ENCODE results near the gene IL1R2.
"Not testable (repeated sequence)": the region's sequence is repeated elsewhere in the genome, so short reads cannot be mapped to it uniquely, and the experiment has no call there.

The IL1R2 gene

DNA sequence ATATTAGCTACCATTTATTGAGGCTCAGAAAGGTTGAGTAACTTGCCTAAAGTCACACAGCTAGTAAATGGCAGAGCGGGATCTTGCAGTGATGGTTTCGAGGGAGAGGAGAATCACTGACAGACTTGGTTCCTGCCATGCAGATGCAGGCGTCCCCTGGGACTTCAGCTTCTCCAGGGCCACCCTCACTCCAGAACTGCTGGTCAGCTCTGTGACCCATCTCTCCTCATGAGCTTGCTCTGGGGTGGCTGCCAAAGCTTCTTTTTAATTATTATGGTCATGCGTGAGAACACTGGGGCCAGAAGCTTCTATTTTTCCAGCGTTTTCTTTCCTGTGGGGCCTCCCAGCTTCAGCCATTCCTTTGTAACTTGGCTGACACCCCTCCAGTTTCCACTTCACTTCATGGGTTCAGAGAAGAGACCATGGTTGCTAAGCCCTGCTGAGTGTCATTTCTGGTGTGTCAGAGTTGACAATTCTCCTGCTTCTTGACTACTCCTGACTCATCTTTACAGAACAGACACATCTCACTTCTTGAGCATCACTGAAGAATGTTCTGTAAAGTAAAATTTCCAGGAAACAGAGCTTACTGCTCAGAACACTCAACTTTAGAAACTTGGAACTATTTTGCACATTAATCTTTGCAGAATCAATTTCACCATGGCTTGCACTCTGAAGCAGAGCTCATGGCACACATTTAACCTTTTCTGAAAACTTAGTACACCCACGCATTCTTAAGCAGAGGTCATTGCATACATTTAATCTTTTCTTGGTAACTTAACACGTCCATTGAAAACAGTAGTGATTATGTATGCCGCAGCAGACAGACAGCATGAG, 70.4 kb downstream of the IL1R2 start:
- DNase-seq (ENCODE audit: low spot score), result no peak

DNA sequence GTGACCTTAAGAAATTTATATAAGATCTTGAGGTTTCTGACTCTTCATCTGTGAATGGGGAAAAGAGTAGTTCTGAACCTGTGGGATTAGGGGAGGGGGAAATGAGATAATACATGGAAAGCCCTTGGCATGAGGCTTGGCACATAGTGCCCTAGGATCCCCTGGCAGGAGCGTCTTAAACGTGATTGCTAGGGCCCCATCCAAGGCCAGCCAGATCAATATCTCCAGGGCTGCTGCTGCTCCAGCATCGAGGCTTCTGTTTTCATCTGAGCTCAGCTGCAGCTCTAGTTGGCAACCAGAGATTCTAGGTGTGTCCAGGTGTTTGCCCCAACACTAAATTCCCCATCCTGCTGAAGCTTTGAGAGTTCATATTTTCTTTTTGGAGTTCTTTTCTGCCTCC, 71.0 kb downstream of the IL1R2 start:
- no peak for DNase-seq (ENCODE audit: low spot score)

DNA sequence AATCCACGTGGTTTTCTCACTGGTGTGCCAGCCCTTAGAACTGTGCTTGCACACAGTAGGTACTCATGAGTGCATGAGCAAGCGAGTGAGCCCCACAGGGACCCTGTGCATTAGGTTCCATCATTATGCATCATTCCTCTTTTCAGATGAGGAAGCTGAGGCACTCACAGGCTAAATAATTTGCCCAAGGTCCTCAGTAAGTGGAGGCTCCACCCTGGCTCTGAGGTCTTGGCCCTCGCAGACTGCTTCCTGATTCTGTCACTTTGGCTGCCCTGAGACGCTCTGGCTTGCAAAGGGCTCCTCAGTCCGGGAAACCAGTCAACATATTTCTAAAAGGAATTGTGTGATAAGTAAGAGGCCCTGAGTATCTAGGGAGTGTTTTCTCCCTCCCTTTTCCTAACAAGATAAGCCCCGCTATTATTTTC, 71.7 kb downstream of the IL1R2 start:
- DNase-seq (ENCODE audit: low spot score), result no peak

DNA sequence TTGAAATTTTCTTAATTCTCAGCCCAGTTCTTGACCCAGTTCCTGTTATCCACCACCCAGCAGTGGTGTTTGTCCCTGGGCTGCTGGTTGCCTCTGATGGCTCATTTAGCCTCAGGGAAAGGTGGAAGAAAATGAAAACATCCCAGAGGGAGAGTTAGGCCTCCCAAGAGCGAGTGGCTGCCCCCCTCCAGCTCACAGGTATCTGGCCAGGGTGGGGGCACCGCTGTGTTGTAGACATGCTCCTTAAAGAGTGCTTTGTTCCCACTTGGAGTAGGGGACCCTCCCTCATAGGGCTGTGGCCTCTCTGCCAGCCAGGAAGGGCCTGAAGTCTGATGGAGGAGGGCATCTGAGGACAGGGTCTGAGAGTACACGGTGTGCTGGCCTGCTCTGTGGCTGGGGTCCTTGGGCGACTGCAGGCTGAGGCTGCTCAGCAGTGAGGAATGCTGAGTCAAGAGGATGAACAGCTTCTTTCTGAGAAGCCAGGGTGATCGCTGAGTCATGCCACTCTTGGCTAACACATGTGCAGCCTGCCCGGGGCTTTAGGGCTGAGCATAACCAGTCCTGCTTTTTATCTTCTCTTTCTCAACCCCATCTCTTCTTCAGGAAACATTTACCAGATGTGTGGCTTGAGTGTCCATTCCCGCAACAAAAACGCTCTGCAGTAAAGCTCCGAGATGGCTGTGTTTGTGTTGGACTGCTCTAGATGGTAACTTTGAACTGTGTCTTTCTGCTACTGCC, 72.3 kb downstream of the IL1R2 start:
- peak; percentile 89 for DNase-seq (ENCODE audit: low spot score)

DNA sequence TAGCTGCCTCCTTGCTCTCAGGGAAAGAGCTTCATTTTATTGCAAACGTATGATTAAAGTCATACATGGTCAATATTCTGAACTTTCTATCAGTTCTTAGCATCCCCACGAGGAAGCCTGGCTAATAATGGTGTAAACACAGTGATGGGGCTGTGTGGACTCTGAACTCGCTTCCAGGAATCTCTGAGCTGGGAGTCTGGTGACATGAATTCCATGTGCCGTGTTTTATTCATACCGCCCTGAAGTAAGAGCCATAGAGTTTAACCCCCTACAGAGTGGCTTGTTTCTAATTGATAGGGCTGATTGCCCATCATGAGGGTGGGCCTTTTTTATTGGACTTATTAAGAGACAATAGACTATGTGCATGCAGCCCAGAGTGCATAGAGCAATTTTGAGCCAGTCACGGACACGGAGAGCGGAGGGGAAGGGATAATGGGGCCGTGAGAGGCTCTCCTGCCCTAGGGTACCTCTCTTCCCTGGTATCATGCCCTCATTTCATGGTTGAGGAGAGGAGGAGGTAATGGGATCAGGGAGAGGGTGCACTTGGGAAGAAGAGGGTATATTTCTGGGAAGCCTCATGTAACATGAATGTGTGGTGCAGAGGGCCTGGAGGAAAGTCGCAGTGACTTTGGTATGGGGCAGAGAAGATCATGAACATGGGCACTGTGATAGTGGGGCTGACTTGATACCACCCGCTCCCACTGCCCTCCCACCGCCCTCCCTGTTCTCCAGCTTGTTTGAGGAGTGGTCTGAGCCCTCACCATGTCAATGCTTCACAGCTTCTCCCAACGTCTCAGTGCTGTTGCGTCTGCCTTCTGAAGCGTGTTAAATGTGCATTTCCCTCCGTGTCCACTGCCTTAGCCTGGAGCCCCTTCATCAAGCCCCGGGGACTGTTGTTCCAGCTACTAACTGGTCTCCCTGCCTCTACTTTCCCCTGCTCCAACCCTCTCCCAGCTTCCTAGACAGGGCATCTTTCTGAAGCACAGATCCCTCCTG, 73.2 kb downstream of the IL1R2 start:
- no peak for DNase-seq (ENCODE audit: low spot score)

DNA sequence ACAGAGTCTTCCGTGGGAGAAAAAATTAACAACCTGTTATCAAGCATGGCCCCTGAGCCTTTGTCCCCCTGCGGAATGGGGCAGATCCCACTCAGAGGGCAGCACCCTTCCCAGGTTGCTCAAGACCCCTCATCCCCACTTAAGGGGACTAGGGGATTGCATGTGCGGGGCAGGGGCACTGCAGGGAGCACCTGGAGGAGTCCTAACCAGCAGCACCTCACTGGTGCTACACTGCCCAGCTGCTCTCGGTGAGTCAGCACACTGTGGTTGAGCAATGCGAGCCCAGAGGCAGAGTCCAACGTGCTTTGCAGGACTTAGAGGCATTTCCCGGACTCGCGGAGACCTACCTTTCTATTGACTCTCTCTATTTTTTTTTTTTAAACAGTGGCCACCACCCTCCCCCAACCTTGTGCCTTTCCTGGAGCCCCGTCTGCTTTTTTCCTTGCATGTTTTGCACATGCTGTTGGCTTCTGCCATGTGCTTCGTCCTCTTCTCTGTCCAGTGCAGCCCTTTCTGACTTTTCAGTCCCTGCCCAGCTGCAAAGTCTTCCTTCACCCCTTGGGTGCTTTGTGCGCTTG, 74.0 kb downstream of the IL1R2 start:
- no peak for DNase-seq (ENCODE audit: low spot score)

DNA sequence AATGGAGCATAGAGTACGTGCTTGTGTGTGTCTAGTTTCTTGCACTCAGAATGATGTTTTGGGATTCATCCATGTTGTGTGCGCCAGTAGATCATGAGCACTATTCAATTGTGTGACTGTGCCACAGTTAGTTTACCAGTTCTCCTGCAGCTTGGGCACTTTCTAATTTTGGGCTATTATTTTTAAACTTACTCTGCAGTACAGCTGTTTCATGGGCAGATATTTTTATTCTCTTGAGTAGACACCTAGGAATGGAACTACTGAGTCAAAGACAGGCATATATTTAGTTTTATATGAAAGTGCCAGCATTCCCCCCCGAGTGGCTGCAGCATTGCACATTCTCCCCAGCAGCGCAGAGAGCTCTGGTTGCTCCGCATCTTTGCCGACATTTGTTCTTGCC, 74.8 kb downstream of the IL1R2 start:
- no peak for DNase-seq (ENCODE audit: low spot score)

DNA sequence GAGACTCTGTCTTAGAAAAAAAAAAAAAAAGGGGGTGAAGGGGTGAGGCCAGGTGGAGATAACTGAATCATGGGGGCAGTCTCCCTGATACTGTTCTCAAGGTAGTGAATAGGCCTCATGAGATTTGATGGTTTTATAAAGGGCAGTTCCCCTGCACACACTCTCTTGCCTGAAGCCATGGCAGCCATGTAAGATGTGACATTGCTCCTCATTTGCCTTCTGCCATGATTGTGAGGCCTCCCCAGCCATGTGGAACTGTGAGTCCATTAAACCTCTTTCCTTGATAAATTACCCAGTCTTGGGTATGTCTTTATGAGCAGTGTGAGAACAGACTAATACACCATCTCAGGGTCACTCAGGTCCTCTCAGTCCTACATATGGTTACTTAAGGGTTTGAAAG, 76.4 kb downstream of the IL1R2 start:
- DNase-seq (ENCODE audit: low spot score), result not testable (repeated sequence)

DNA sequence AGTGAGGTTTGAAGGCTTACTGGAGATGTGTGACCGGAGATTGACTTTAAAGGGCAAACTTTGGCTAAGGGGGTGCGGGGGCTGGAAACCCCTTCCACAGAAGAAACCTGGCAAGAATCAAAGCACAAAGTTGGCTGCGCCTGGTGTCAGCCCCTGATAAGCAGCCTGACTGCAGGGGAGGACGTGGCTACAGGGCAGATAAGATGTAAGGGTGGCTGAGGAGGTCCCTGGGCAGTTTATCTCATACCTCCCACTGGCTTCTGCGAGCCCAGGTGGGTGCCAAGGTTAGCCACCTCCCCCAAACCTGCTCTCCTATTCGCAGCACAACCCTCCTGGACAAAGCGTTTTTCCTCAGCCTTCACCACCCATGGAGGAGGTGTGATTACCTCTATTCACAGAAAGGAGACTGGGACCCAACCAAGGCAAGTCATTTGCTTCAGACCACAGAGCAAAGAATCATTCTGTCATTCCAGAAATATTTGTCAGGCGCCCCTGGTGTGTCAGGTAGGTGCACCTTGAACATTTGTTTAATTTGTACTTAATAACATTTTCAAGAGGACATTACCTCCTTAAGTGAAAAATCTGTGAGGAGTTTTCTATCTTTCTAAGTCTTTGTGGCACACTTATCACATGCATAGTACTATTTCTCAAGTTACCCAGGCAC, 77.7 kb downstream of the IL1R2 start:
- DNase-seq (ENCODE audit: low spot score), result no peak

DNA sequence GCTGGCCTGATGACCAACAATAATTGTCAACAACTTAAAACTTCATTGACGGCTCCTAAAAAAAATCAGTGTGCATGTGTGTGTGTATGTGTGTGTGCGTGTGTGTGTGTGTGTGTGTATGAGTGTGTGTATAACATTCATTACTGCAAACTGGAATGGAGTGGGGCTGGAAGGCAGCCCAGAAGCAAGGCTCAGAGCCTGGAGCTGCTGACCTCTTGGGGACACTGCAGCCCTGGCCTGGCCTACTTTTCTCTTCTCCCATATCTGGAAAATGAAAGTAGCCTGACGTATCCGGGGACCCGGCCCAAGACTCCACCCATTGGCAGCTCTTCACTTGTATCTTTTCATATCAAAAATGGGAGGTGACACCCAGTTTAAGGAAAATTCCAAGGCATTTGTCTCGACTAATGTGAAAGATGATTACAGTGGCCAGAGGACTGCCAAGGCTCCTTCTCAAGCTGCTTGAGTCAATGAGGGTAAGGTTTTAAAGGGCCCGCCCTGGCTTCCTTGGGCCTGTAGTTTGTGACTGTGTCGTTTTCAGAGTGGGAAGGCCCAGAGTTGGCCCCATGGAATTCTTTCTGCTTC, 78.4 kb downstream of the IL1R2 start:
- DNase-seq (ENCODE audit: low spot score), result peak; percentile 72

DNA sequence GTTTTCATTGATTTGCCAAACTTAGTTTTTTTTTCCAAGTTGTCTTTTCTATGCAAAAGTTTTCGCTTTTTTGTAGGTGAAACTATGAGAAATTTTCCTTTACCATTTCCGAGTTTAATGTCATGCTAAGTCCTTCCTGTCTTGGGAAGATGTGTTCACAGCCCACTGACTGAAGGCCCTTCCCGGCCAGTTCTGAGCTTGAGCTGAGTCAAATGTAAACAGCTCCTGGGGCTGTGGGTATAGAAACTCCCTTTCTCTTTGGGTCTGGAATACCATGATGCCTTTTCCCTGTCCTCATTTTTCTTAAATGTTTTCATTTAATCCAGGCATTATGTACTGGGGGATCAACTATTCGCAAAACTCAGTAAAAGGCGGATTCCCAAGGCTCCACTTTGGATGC, 81.0 kb downstream of the IL1R2 start:
- DNase-seq (ENCODE audit: low spot score), result peak; percentile 29

DNA sequence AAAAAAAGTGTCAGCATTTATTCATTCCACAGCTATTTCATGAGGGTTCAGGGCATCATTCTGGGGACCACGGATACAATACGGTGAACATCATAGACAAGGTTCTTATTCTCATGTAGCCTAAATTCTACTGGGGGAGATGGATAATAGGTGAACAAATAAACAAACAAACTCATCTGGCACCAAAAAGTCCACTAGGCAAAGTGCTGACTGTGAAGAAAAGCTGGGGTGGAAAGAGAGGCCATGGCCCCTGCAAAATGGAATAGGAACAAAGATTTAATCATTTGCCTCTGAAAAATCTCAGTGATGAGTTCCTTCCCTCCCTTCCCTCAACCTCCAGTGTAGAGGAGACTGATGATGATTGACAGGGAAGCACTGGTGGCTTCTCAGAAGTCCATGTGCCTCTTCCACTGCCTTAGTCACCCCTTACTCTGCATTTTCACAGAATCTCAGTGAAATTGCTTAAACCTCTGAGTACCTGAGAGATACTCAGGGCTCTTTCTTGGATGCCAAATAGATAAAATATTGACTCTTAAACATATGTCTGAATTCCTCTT, 81.5 kb downstream of the IL1R2 start:
- DNase-seq (ENCODE audit: low spot score), result no peak

DNA sequence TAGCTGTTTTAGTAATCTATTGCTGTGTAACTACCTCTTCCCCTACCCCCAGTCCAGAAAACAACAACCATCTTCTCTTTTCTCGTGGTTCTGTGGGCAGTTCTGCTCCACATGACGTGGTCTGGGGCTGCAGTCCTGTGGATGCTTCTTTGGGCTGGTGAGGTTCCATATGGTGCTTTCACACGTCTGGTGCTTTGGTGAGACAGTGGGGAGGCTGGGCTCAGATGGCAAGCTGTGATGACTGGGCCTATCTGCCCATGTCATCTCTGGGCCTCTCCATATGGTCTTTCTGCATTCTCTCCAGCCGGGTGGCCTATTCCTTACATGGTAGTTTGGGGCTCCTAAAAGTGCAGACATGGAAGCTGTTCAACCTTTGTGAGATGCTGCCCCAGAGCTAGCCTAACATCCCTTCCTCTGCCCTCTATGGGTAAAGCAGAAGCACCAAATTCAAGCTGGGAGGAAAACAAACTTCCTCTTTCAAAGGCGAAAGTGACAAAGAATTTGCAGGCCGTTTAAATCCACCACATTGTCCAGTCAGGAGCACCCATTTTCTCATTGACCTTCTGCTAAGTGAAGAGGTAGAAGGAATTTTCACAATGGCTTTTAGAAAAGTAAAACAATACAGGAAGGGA, 82.5 kb downstream of the IL1R2 start:
- no peak for DNase-seq (ENCODE audit: low spot score)

DNA sequence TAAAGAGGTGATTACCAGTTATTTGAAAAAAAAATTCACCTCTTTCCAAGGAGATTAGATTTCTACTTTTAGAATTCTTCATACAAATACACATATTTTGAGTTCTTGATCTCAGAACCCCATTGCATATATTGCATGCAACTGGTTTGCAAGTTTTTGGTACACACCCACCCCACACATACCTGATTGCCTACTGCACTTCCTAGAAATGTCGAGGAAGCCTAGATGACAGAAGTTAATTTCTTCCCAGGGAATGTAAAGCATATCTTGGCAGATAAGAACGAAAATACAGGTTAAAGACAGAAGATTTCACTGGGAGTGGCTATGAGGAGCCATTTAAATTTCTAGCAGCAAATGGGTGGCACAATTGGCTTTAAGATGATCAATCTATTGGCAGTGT, 83.7 kb downstream of the IL1R2 start:
- no peak for DNase-seq (ENCODE audit: low spot score)

DNA sequence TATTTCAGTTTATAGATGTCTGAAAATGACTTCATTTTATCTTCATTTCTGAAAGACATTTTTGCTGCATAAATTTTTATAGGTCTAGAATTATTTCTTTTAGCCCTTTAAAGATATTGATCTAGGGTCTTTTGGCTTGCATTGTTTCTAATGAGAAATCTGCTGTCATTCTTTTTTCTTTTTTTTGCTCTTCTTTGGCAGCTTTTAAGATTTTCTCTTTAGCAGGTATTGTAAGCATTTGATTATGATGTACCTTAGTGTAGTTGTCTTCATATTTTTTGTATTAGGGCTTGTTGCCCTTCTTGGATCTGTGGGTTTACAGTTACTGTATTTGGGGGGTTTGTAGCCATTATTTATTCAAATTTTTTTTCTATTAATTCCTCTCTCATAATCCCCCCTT, 84.8 kb downstream of the IL1R2 start:
- DNase-seq (ENCODE audit: low spot score), result no peak
